GM11168 (cell line): ENCODE results near the gene CADPS2.
"Not testable (repeated sequence)": the region's sequence is repeated elsewhere in the genome, so short reads cannot be mapped to it uniquely, and the experiment has no call there.

Experiments used
- in situ Hi-C: fragments of 300-500 bp; cut with MboI; formaldehyde crosslinking; loops from one replicate; pipeline ENCODE4 v1.12.0; 2022; ENCODE audit warnings: low sequenced_read_pairs; ENCODE audit not compliant: unreplicated experiment

CADPS2 gene

DNA sequence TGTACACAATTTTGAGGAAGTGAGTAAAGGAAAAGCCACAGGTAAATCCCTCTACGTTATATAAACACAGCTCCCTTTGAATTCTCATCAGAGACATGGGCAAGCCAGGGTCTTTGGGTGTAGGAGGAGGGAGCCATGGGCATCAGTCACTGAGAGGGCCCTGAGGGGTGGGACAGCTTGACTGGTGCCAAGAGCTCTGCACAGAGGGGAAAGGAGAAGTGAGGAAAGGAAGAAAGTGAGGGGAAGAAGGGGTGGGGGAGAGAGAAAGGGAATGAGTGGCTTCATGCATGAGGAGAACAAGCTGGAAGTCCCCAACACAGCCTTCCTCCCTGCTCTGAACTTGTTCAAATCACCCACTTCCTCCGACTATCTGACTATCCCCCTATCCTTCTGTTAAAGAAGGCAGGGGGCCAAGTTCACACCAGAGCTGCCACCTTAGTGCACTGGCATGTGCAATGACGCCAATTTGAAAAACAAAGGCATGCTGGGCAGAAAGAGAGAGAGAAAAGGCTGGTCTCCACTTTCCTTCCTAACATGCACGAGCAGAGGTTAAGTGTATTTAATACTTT is 167.2 kb downstream of the CADPS2 start:
- in situ Hi-C loops = no loop called here

DNA sequence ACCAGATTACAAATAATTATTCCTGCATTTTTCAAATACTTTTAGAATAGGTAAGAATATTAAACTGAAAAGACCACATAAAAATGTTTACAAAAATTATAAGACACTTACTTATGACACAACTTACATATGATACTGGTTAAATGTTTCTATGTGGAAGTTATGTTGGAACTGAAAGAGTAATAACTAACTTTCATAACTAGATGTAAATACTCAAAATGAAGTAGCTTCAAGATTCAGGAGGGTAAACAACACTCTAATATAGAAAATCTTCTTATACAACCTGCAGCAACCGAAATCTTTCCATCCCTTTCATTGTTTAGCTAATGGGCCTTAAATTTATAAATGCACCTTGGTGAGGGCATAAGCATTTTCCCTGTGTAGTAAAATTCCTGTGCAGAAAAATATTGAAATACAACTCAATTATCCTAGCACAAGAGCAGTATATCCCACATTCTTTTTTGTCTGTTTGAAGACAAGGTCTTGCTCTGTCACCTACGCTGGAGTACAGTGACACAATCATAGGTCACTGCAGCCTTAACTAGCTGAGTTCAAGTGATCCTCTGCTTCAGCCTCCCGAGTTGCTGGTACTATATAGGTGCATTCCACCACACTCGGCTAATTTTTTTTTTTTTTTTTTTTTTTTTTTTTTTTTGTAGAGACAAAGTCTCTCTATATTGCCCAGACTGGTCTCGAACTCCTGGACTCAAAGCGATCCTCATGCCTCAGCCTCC is 168.7 kb downstream of the CADPS2 start:
- in situ Hi-C loops = no loop called here

DNA sequence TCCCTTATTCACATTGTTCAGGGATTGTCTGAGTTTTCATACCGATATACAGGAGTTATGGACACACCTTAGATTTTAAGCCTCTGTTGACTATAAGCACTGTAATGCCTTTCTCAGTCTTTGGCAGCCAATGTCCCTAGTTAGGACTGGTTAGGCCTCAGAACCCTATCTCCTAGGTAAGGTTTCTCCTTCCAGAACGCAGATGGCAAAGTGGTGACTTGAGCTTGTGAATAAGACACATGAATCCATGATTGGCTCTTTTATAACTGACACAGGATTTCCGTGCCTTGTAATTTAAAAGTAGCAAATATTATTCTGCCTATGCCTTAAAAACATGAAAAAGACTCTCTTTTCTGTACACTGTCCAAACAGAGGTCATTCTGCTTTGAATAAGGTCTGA is 171.1 kb downstream of the CADPS2 start:
- in situ Hi-C loops = no loop called here

DNA sequence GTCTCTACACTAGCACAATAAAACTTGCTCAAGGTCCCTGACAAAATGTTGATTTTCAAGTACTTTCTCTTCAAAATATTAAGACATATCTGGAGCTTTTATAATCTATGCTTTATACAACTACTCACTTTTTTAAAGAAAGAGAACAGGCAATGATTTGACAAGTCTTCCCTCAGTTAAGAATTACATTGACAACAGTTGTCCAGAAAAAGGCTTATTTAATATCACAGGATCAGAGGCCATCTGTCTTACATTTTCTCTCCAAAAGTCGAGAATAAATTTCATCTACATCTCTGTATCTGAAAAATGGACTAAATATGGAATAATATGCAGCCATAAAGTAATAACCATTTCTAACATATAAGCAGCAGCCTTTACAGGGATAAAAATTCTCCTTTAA is 175.3 kb downstream of the CADPS2 start:
- in situ Hi-C loops = no loop called here

DNA sequence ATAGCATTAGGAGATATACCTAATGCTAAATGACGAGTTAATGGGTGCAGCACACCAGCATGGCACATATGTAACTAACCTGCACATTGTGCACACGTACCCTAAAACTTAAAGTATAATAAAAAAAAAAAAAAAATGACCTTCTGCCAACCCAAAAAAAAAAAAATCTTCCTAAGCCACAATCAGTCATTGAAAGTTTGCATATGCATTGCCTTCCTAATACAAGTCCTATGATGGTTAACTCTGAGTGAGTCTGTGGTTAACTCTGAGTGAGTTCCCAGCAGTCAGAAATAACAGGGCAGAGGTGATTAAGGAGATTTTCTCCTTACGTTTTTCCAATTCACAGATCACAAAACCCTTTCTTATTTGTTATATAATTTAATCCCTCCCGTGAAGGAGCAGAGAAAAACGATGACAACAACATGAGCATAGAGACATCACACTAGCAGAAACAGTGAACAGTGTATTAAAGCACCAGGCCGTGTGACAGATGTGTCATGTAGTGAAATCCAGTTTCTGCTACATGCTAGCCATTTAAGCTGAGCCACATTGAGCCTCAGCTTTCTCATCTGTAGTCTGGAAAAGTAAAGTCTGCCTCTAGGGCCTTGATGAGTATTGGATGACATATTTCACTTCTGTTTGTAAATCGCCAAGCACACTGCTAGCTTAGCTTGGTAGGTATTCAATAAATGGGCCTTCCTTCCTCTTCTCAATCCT is 176.2 kb downstream of the CADPS2 start:
- in situ Hi-C loops = no loop called here

DNA sequence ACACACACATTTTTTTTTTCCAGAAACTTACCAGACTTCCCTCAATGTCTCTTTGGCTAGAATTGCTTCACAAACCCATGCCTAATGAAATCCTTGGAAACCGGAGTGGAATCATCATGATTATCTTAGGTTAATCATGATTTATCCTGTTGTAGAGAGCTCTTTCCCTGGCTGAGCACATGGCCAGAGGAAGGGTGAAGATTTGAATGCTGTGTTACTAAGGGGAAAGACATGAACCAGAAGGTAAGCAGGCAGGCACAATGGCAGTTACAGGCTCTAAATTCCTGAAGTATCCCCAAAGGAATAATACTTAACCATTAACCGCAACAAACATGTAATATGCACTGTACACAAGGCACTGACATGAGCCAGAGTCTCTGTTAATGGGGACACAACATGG is 179.4 kb downstream of the CADPS2 start:
- in situ Hi-C loops = no loop called here

DNA sequence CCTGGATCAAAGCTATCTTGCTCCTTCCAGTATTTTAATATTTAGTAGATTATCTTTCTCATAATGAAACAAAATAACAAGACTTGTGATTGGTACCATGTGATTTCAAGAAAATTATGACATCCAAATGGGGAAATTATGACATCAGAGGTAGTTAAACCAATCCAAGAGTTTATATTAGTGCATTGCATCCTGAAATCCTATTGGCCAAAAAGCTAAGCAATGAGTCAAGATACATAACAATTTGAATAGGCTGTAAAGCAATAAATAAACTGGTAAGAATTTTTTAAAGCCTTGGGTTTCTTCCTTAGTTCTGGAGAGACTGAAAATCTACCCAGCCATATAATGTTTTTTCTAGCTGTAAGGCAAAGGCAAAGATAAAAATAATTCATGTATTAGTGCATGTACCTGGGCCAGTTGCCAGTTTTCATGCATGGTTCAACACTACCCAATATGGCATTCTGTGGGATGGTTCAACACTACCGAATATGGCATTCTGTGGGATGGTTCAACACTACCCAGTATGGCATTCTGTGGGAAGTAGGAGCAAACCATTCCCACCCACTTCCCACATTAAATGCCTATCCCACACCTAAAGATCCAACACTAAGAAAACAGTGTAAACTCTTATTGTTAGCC is 183.3 kb downstream of the CADPS2 start, which contains the start of gene RNF148:
TSS of gene RNF148 (minus strand) at position 51 of the 639 bp plus-strand sequence. CDS start 172 bp downstream, outside the sequence.
- in situ Hi-C loops = no loop called here

DNA sequence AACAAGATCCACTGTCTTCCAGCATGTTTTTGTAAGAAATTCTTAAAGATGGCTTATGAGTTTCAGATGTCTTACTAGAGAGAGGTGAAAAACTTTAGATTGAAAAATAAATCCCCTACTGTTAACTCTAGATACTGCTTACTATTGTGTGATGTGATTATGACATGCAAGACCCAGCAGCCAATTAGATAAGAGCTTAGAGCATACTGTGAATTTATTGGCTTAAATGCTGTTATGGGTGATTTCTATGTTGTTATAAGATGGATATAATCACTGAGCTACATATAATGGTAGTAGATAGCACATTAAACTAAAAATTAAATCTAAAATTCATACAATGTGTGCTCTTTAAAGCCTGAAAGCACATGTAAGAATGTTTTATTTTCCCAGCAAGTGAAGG is 187.2 kb downstream of the CADPS2 start, which contains the start of gene RNF133:
TSS of gene RNF133 (minus strand) at position 101 of the 400 bp plus-strand sequence. CDS start 199 bp downstream, outside the sequence.
- in situ Hi-C loops = no loop called here

DNA sequence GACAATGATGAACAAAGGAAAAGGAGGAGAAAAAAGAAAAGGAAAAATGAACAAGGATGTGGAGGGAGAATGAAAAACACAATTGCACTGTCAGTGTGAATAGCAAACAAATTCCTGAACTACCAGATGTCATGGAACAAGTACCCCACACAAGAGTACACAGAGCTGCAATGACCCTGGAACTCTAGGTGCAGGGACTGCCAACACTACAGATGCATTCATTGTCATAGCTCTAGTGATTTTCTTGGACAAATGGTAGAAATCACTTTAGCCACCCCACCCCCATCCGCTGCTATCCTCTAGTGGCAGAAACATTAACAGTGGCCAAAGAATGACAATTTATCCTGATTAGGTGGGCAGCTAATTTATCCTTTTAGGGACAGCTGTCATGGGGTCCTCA is 190.4 kb downstream of the CADPS2 start:
- in situ Hi-C loops = no loop called here

DNA sequence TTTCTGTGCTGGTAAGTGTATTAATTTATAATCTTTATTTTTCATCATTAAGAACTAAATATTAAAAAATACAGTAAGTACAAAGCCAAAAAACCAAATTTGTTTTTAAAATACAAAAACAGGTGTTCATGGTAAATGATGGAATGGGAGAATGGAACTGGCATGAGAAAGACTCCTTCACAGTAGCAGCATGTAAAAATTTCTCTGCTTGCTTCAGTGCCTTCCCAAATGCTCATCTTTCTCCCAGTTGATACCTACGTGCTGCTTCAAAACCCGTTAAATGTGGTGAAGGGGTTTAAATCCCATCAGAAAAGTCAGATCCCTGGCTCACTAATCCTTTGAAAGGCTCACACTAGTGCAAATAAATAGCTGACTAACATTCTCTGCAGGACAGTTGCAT is 191.6 kb downstream of the CADPS2 start:
- in situ Hi-C loops = no loop called here

DNA sequence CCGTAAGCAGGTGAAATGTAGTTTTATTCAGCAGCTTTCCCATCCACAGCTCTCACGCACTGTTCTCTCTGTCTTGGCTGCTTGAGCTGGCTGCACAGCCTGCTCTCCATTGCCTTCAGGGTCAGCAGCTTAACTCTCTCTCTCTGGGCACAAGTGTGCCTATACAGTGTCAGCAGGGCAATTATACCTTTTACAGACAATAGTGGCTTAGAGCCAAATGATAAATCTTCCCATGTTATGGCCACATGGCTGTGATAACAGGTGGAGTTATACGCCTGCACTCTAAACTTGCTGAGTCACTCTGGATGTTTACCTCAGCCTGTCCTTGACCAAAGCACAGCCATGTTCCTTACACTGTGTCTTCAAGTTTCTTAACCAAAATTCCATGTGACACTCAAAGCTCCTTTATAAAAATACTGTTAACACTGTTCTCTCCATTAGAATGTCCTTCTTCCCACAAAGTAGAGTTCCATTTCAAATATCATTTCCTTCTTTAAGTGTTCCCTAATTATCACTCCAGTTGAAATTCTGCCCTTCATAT is 193.4 kb downstream of the CADPS2 start:
- in situ Hi-C loops = no loop called here

DNA sequence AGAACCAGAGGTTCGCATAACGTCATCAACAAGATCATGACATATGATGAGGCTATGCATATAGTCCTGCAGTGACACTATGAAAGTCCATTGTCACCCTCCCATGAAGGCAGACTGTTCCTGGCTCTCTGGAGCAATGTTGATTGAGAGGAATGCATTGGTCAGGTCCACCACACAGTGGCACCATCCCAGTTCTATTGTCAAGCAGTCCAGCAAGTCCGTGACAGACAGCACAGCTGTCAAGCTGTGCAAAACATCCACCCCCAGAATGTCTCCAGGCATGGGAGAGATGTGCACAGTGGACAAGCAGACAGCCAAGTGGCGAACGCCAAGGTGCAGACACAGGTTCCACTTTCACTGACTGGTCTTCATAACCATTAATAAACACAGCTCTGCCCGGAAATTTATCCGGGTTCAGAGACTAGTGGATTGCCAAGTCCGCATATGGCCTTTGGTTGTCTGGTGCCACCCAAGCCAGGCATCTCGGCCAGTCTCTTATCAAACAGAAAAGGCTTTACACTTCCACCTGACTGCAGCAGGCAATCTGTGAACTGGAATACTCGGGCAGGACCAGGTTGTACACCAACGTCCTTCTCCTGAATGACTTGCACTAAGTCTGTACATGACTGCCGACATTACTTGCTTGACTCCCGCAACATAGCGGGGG is 194.6 kb downstream of the CADPS2 start:
- in situ Hi-C loops = no loop called here

DNA sequence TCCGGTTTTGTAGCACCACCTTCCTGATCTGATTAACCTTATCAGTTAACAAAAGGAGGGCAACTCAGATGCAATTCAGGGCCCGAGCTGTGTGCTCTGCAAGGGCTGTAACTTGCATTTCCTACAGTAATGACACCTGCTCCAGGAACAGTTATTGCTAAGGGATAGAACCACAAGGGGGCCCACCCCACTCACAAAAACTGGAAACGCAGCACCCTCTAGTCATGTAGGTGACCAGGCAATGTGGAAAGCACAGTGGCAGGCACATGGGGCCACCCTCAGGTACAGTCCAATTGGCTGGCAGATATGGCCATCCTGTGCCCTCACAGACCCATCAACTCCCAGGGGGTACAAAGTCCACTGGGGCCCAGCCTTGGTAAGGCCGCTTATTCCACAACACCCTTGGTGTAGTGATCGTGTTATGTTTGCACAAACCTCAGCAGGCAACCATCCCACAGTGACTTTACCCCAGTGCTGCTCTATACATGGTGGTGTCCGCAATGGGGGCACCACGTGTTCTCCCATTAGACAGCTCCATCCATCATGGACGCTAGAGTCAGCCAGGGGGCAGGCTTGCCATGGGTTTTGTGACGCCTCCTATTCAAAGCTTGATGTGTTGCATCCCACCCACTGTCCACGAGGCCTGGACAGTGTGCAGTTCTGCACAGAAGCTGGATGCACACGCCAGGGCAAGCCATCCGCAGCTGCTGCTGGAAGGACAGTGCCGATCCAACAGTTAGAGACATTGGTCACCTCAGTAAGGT is 196.7 kb downstream of the CADPS2 start:
- in situ Hi-C loops = no loop called here

DNA sequence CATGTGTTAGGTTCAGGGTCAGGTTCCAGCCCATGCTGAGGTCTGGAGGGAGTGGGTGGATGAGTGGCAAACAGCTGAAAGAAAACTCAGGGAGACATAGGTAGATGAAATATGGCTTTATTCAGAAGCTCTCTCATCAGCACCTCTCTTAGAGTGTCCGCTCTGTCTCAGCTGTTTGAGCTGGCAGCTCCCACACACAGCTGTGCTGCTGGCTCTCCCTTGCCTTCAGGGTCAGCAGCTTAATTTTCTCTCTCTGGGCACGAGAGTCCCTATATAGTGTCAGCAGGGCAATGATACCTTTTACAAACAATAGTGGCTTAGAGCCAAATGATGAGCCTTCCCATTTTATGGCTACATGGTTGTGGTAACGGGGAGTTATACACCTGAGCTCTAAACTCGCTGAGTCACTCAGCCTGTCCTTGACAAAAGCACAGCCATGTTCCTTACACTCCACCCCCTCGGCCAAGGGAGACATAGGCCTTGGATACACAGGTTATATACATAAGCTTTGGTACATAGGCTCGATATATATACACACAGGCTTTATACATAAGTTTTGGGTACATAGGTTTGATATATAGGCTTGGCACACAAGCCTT is 197.8 kb downstream of the CADPS2 start:
- in situ Hi-C loops = no loop called here

DNA sequence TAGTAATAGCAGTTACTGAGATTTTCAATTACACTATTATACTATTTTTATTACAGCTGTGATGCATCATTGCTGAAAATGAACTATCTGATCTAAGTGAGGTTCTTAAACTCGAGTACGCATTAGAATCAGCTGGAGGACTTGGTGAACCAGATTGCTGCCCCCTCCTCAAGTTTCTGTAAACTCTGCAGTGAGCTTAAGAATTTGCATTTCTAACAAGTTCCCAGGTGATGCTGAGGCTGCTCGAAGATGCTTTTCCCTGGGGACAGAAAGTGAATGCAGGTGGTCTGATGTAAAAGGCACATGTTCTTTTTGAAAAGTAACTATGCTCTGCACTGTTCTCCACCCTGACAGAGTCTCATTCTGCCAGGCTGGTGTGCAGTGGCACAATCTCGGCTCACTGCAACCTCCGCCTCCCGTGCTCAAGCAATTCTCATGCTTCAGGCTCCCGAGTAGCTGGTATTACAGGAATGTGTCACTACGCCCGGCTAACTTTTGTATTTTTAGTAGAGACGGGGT is 199.8 kb downstream of the CADPS2 start:
- in situ Hi-C loops = no loop called here

DNA sequence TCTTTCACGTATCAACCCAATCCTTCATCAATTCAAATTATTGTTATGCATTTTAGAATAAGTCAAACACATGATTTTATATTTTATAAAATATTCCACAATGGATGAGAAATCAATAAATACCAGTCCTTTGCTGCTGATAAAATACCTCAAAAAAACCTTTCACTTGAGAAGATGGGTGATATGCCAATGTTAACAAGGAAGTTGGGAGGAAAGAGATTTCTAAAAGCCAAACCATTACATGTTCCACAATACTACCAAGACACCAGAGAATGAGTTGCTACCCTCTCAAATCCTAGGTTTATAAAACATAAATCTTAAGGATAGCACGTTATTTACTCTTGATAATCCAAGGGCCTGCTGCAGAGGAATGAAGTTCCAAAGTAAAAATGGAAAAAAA is 201.8 kb downstream of the CADPS2 start:
- in situ Hi-C loops = no loop called here

DNA sequence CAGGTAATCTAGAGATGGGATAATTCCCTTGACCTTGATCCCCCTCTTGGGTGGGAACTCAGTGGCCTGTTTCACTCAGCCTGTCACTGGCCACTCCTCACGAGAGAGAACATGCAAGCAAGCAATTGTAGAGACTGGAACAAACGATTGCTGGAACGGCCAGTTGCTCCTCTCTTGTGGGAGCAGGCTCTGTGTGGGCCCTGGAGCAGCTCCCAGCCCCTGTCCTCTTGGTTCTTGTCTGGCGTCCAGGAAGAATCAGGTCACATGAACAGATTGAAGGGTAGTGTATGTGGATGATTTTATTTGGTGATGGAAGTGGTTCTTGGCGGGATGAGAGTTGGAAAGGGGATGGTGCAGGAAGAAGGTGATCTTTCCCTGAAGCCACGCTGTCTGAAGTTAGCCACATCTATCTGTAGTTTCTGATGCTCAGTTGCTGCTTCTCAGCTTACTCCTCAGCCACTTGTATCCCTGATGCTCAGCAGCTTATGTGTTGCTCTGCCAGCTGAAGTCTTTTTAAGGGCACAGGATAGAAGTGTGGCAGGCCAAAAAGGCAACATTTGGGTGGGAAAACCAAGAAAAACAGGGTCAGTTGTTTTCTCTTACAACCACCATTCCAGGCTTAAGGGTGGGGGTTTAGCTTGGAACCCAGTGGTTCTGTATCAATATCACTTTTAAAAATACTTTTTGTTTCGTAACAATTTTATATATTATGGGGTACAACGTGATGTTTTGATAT is 203.3 kb downstream of the CADPS2 start:
- in situ Hi-C loops = no loop called here

DNA sequence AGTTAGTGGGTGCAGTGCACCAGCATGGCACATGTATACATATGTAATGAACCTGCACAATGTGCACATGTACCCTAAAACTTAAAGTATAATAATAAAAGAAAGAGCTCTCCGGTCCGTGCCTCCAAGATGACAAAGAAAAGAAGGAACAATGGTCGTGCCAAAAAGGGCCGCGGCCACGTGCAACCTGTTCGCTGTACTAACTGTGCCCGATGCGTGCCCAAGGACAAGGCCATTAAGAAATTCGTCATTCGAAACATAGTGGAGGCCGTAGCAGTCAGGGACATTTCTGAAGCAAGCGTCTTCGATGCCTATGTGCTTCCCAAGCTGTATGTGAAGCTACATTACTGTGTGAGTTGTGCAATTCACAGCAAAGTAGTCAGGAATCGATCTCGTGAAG is 205.1 kb downstream of the CADPS2 start:
- in situ Hi-C loops = not testable (repeated sequence)
